Posterior cingulate gyrus (tissue), 11 donors: ENCODE measurements around the gene RFXAP.

ENCODE experiments used
- DNase-seq, 10 donors: peaks; one replicate each; pipeline versions ENCODE4 v3.0.0 to v3.0.0-alpha.2; 2020 to 2021; ENCODE audit warnings: mixed read lengths in 3 of 10
- intact Hi-C: fragments of 100-400 bp; cut with DNase I; formaldehyde crosslinking; loops from one replicate; pipeline ENCODE4 v1.15.1; 2023

The RFXAP gene

DNA sequence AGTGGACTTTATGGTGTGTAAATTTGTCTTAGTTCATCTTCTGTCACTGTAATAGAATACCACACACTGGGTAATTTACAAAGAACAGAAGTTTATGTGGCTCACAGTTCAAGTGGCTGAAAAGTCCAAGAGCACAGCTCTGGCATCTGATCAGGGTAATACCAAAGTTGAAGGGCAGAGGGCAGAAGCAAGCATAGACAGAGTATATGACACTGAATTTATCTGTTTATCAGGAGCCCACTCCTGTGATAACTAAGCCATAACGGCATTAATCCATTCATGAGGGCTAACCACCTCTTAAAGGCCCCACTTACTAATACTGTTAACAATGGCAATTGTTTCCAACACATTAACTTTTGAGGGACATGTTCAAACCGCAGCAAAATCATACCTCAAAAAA is 4.0 kb upstream of the RFXAP start:
- no peak for DNase-seq
- intact Hi-C loops, result loop anchor here (5.0 kb wide), 1 partner anchor 473 kb away; no protein-coding TSS in a partner anchor

DNA sequence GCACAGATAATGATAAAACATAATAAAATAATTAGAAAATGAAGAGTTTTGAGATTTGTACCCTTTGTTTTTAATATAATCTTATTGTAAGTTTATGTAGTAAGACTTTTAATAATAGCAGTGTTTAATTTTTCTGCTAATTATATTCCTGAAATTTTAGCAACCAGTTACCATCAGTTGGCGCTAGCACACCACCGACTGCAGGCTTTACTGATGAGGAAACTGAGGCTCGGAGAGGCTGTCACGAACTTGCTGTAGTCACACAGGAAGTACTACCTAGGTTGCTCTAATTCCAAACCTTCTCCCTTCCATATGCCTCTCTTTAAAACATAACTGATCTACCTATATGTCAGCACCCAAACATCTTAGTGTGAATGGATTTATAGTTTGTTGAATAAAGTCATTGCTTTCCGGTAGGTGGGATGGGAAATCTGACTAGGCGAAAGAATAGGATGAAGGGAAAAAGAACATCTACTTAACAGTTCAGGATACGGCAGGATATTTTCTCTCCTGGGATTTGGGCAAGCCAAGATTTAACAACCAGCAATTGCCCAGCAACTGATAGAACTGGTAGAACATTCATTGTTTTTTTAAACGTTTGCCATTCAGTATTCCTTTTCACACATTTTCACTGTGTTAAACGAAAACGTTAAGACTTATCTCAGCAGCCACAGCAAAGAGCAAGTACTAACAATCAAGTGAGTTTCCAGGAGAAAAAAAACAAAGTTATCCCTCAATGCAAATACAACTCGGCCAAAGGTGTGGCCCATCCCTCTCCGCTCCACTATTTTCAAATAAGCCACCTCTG is 822 bp upstream of the RFXAP start:
- intact Hi-C loops, result loop anchor here (5.0 kb wide), 1 partner anchor 476 kb away; no protein-coding TSS in a partner anchor
- DNase-seq, result no peak

GRCh38 chr13:36819739-36820090 is 693 bp downstream of the RFXAP start:
- DNase-seq, result peak in 2 of 10 donors; percentile 12 to 85
- intact Hi-C loops, result loop anchor here (2.0 to 5.0 kb wide), 2 partner anchors 239 to 477 kb away; partner anchors contain the start of gene SUPT20H

- no peak for DNase-seq
- intact Hi-C loops, result loop anchor here (2.0 kb wide), 1 partner anchor 239 kb away; the partner anchor contains the start of gene SUPT20H
Measured at GRCh38 chr13:36820222-36820621, 1.2 kb downstream of the RFXAP start.

DNA sequence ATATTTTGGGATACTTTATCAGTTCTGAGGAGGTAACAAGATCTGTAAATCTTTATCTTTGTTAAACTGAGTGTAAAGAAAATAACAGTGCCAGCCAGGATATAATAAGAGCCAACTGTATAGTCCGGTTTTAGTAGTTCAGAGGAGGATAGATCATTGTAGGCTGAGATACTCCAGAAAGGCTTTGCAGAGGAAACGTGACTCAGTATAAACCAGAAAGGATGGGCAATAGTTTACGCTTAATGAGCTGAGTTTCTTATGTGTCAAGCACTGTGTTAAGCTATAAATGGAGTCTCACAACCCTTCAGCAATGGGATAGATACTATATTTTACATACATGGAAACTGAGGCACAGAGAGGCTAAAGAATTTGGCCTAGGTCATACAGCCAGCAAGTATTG is 3.8 kb downstream of the RFXAP start:
- no peak for DNase-seq
- intact Hi-C loops, result no loop called here

- intact Hi-C loops, result no loop called here
Measured at GRCh38 chr13:36829753-36830152, 10.7 kb downstream of the RFXAP start.

GRCh38 chr13:36831291-36831690 is 12.3 kb downstream of the RFXAP start:
- intact Hi-C loops, result no loop called here
- DNase-seq, result no peak

More at GRCh38 chr13:36829753-36830152, 10.7 kb downstream of the RFXAP start:
- DNase-seq, result no peak

GRCh38 chr13:36834299-36834698 is 15.3 kb downstream of the RFXAP start:
- DNase-seq, result no peak
- intact Hi-C loops, result no loop called here

DNA sequence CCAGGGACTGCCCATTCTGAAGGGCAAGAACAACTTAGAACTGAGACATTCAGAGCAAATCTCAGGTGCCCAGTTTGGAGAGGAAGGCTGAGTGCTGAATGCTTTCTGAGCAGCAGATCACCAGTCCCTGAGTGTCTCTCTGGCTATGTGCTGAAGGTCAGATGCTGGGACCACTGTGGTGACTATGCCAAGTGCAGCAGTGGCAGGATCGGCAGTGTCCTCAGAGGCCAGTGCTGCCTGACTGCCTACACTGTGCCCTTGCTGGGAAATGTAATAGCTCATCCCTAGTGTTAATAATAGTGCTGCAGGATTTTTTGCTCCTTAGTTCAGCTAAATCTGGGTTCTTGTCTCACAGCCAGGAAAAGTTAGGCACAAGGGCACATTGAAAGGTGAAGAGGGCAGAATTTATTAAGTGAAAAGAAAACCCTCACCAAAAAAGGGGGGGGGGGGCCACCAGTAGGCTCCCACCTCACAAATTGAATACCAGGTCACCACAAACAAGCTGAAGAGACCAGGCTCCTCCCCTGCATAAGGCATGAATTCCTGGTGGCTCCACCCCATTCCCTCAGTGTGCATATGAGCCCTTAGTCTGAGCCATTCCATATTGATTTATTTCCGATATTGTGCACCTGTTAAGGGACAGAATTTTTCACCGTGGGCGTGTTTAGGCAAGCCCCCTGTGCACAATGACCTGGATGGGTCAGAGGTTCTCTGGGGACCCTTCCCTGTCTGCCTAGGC is 18.5 kb downstream of the RFXAP start:
- no peak for DNase-seq
- intact Hi-C loops, result no loop called here

DNA sequence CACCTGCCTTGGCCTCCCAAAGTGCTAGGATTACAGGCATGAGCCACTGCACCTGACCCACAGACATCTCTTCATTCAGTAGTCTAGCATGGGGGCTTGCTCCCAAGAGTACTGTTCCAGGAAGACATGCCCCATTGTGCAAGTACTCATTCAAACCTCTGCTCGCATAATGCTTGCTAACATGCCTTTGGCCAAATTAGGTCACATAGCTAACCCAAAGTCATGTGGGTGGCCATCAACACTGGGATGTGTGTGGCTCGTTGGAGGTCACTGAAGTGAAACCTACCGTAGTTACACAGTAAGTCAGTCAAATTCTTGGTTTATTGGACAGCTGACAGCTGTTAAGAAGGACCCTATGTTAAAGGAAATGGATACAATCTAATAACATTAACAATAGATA is 20.3 kb downstream of the RFXAP start:
- DNase-seq, result no peak

GRCh38 chr13:36839981-36840380 is 21.0 kb downstream of the RFXAP start:
- intact Hi-C loops, result no loop called here

More for the DNA sequence above, 20.3 kb downstream of the RFXAP start:
- intact Hi-C loops, result no loop called here

DNA sequence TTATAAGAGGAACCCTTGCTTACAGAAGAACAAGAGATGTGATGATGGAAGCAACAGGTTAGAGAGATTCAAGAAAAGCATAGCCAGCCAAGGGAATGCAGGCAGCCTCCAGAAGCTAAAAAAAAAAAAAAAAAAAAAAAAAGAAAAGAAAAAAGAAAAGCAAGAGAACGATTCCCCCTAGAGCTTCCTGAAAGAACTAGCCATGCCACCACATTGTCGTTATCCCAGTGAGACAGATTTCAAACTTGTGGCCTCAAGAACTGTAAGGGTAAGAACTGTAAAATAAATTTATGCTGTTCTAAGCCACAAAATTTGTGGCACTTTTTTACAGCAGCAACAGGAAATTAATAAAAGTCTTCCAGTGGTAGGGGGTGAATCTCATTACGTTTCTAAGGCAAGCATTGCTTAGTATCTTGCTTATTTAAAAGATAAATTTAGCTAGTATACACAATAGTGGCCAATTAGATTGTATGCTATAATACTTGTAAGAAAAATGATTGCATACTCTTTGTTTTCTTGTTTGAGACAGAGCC is 21.8 kb downstream of the RFXAP start:
- intact Hi-C loops, result no loop called here
- no peak for DNase-seq

More at GRCh38 chr13:36839981-36840380, 21.0 kb downstream of the RFXAP start:
- DNase-seq, result no peak

- intact Hi-C loops, result no loop called here
- no peak for DNase-seq
Measured at GRCh38 chr13:36841391-36841790, 22.4 kb downstream of the RFXAP start.

DNA sequence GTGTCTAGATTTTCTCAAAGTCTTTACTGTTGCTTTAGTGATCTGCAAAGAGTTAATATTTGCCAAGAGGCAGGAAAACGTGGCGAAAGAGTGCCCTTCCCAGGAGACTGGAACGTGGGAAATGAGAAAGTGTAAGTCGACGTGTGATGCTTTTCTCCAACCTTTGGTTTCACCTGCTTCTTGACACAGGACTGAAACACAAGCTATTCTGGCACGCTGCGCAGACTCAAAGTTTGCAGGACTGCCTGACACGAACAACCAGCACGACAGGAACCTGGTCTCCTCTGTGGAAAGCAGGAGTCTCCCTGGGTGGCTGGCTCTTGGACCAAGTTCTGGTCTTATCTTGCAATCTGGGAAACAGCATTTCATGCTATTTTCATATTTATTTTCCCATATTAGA is 28.6 kb downstream of the RFXAP start:
- DNase-seq, result peak in 1 of 10 donors; percentile 57
- intact Hi-C loops, result no loop called here

DNA sequence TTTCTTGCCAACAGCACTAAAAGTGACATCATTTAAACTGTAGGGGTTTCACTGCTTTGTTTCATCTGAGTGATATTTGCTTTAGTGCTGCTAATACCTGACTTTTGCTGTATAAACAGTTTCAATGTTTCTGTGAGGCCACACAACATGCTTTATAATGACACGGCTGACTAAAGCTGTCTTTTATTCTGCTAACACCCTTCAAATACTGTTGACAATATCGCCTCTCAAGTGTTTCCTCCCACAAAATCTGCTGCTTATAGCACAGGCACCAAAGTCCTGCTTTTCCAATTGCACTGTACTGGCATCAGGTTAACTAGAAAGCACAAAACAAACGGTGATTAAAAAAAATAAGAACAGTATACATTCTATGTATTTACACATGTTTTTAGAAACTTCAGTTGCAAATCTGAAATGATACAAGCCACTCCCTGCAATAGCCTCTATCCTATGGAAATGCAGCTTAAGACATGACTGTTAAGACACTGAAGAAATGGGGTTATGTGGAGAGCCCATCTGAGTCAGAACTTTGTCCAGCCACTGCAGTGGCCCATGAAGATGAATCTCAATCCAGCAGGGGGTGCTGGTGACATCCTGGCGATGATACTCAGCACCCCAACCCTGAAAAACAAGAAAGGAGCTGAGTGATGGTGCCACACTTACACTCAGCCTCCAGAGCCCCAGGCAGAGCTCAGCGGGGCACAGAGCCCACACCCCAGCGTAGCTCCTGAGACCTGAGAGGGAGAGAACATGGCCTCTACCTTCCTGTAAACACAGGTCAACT is 29.4 kb downstream of the RFXAP start:
- DNase-seq, result peak in 1 of 10 donors; percentile 70
- intact Hi-C loops, result no loop called here

DNA sequence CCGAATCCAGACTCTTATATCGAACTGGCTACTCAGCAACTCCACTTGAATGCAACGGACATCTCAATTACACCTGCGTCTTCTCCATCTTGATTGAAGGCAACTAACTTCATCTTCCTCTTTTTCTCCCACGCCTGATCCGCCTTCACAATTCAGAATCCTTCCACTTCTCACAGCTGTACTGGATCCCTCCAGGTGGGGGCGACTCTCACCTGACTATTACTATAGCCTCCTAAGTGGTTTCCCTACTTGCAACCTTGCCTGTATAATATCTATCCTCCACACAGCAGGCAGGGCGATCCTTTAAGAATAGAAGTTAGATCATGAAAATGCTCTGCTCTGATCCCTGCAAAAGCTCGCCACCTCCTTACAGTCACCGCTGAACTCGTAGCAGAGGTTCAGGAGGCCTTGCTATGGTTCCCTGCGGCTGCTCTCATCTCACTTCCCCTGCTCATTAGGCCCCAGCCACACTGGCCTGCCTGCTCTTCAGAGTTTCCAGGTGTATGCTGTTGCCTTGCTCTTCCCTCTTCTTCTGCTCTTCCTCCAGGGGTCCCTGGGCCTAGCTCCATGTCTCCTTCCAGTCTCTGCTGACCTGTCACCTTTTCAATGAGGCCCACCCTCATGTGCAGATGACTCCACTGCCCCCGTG is 31.9 kb downstream of the RFXAP start:
- intact Hi-C loops, result no loop called here
- DNase-seq, result no peak

GRCh38 chr13:36857253-36857652 is 38.2 kb downstream of the RFXAP start:
- intact Hi-C loops, result loop anchor here (2.0 kb wide), 1 partner anchor 124 kb away; no protein-coding TSS in a partner anchor
- DNase-seq, result no peak

GRCh38 chr13:36858290-36858689 is 39.3 kb downstream of the RFXAP start:
- intact Hi-C loops, result no loop called here
- DNase-seq, result no peak

- DNase-seq, result no peak
- intact Hi-C loops, result no loop called here
Measured at GRCh38 chr13:36859259-36859658, 40.2 kb downstream of the RFXAP start.
